K562 (cell line): ENCODE data around the gene CORIN. TPM values are rescaled to one million over a fixed set of nuclear protein-coding genes. Genes with fewer than 3 reads are reported as not detected.

Experiments used
- ATAC-seq: fragments of 200-7000 bp; cut with Tn5 transposase; 3 replicates; pipeline ENCODE4 v1.9.1; 2020; ENCODE audit warnings: moderate library complexity
- BruUV-seq: library from RNA; stranded (reverse); fragments of 400-500 nt; replicated peaks from 2 replicates; lab custom pipeline; 2021; lab: Mats Ljungman, UMichigan
- CTCF ChIA-PET: fragments of 300-600 bp; formaldehyde crosslinking; extraction: SDS; loops from one replicate; lab custom pipeline; 2021; ENCODE audit warnings: low intra/inter-chr PET ratio; lab: Yijun Ruan, JAX
- POLR2A ChIA-PET: fragments of 300-600, 350-650 bp; sonication (Branson Sonifier 250); formaldehyde crosslinking; extraction: SDS; loops from one replicate; lab custom pipeline; 2021; ENCODE audit warnings: antibody characterized with exemption, inconsistent platforms; lab: Yijun Ruan, JAX
- DNase-seq, 4 experiments: peaks; one replicate each; pipeline versions ENCODE4 v3.0.0 to v3.0.0-alpha.2; 2011 to 2018; ENCODE audit warnings: low spot score in 3 of 4, mixed read lengths in 3 of 4; ENCODE audit errors: extremely low read depth in 1 of 4
- FAIRE-seq: peaks from 2 replicates; lab custom pipeline; 2011; peaks lifted over from hg19 to GRCh38; lab: Jason Lieb, UNC
- H2AFZ ChIP-seq: 2 replicates; pipeline ENCODE4 v1.6.0; 2011; ENCODE audit warnings: low read depth, low read length, control low read depth, inconsistent platforms
- H3K27ac ChIP-seq: fragments of 200-600 bp; 3 replicates; pipeline ENCODE4 v1.8.0; 2011; ENCODE audit warnings: low read depth, mild to moderate bottlenecking, control low read depth, inconsistent platforms, low read length, moderate library complexity, mixed read lengths; ENCODE audit errors: extremely low read depth
- H3K27me3 ChIP-seq, 2 experiments: fragments of 300-600 bp in 1 of 2; 2 replicates in 1 of 2; 3 replicates in 1 of 2; pipeline versions ENCODE4 v1.6.0 to v1.8.0; 2011; ENCODE audit warnings: inconsistent platforms in 2 of 2, low read length in 2 of 2, mild to moderate bottlenecking in 1 of 2, mixed read lengths in 1 of 2, moderate library complexity in 1 of 2; ENCODE audit not compliant: control insufficient read depth in 2 of 2, insufficient read depth in 2 of 2
- H3K36me3 ChIP-seq: fragments of 300-600 bp; 3 replicates; pipeline ENCODE4 v1.8.0; 2011; ENCODE audit warnings: mild to moderate bottlenecking, low read length, inconsistent platforms; ENCODE audit not compliant: control insufficient read depth, insufficient read depth
- H3K4me1 ChIP-seq, 2 experiments: fragments of 200-600 bp in 1 of 2; replicated peaks in 1 of 2; 2 replicates in 1 of 2; 3 replicates in 1 of 2; pipeline versions ENCODE4 v1.5.1 to v1.8.0; 2011; ENCODE audit warnings: inconsistent platforms in 2 of 2, low read length in 2 of 2, mild to moderate bottlenecking in 1 of 2, mixed read lengths in 1 of 2, moderate library complexity in 1 of 2; ENCODE audit not compliant: control insufficient read depth in 2 of 2, insufficient read depth in 2 of 2
- H3K4me2 ChIP-seq: 2 replicates; pipeline ENCODE4 v1.6.1; 2011; ENCODE audit warnings: low read length, control low read depth, inconsistent platforms, mixed read lengths; ENCODE audit not compliant: insufficient read depth
- H3K4me3 ChIP-seq: fragments of 200-600 bp; sonication (generic), shearing (Covaris generic); 2 replicates; pipeline ENCODE4 v1.5.1; 2016; ENCODE audit warnings: control low read depth, inconsistent platforms
- H3K79me2 ChIP-seq: fragments of 200-600 bp; 3 replicates; pipeline ENCODE4 v1.8.0; 2011; ENCODE audit warnings: low read length, inconsistent platforms; ENCODE audit not compliant: control insufficient read depth, insufficient read depth
- H3K9ac ChIP-seq, 2 experiments: 2 replicates each; pipeline versions ENCODE4 v1.6.0 to v1.6.1; 2011; ENCODE audit warnings: low read depth in 2 of 2, low read length in 2 of 2, control low read depth in 1 of 2, inconsistent platforms in 1 of 2, mild to moderate bottlenecking in 1 of 2, mixed read lengths in 1 of 2; ENCODE audit not compliant: insufficient read depth in 1 of 2
- H3K9me1 ChIP-seq: one replicate; pipeline ENCODE4 v1.6.0; 2011; ENCODE audit warnings: inconsistent platforms, mild to moderate bottlenecking, low read length, moderate library complexity; ENCODE audit not compliant: control insufficient read depth, insufficient read depth
- H3K9me3 ChIP-seq: replicated peaks from 2 replicates; pipeline ENCODE4 v1.5.1; 2011; ENCODE audit warnings: low read depth, low read length, inconsistent platforms; ENCODE audit not compliant: control insufficient read depth, insufficient read depth
- H4K20me1 ChIP-seq: replicated peaks from 2 replicates; pipeline ENCODE4 v1.6.1; 2011; ENCODE audit warnings: low read length, inconsistent platforms, mixed read lengths; ENCODE audit not compliant: control insufficient read depth, insufficient read depth
- C11orf30 ChIP-seq: fragments of 450-650 bp; IDR thresholded peaks from 2 replicates; pipeline ENCODE4 v1.6.1; 2016; ENCODE audit warnings: low read depth, mild to moderate bottlenecking
- E2F3 ChIP-seq: fragments of 250-450 bp; sonication (Bioruptor Pico); IDR thresholded peaks from 2 replicates; pipeline ENCODE4 v1.4.0; 2020; ENCODE audit warnings: mild to moderate bottlenecking
- ELF2 ChIP-seq: fragments of 250-450 bp; sonication (Bioruptor Pico); IDR thresholded peaks from 2 replicates; pipeline ENCODE4 v1.5.0; 2021; ENCODE audit warnings: mild to moderate bottlenecking
- KLF10 ChIP-seq: fragments of 250-450 bp; sonication (Bioruptor Pico); IDR thresholded peaks from 2 replicates; pipeline ENCODE4 v1.6.1; 2021; ENCODE audit warnings: matching md5 sums
- KLF13 ChIP-seq: fragments of 450-650 bp; IDR thresholded peaks from 2 replicates; pipeline ENCODE4 v1.6.1; 2016; ENCODE audit warnings: missing genetic modification characterization, low read depth, mild to moderate bottlenecking, missing compliant biosample characterization, moderate library complexity, borderline replicate concordance
- MAFF ChIP-seq: IDR thresholded peaks from 2 replicates; pipeline ENCODE4 v1.6.1; 2012; ENCODE audit warnings: low read length, improper control_type of control experiment
- MAZ ChIP-seq, 2 experiments: fragments of 450-650 bp in 1 of 2; sonication (generic) in 1 of 2; formaldehyde crosslinking; IDR thresholded peaks in 1 of 2; conservative IDR thresholded peaks in 1 of 2; 2 replicates each; pipeline versions ENCODE4 v1.4.0 to v1.5.0; 2020; ENCODE audit warnings: mild to moderate bottlenecking in 1 of 2, missing genetic modification reagents in 1 of 2
- MED1 ChIP-seq: sonication (generic); formaldehyde crosslinking; IDR thresholded peaks from 2 replicates; pipeline ENCODE4 v1.8.1; 2023; ENCODE audit warnings: missing genetic modification reagents, borderline replicate concordance
- MIER1 ChIP-seq: fragments of 450-650 bp; IDR thresholded peaks from 2 replicates; pipeline ENCODE4 v1.6.1; 2016; ENCODE audit warnings: antibody characterized with exemption, mild to moderate bottlenecking, low read depth
- MNT ChIP-seq, 2 experiments: fragments of 450-650 bp; conservative IDR thresholded peaks; 2 replicates each; pipeline ENCODE4 v1.6.1; 2017; ENCODE audit warnings: mild to moderate bottlenecking in 2 of 2, moderate library complexity in 2 of 2
- TCFL5 ChIP-seq: fragments of 250-450 bp; sonication (Bioruptor Pico); conservative IDR thresholded peaks from 2 replicates; pipeline ENCODE4 v1.6.1; 2021; ENCODE audit warnings: mild to moderate bottlenecking, moderate library complexity, matching md5 sums
- TEAD2 ChIP-seq: fragments of 450-650 bp; IDR thresholded peaks from 2 replicates; pipeline ENCODE4 v1.6.1; 2016; ENCODE audit warnings: missing genetic modification characterization, control low read depth, missing compliant biosample characterization
- TEAD4 ChIP-seq, 2 experiments: sonication (generic) in 1 of 2; formaldehyde crosslinking in 1 of 2; IDR thresholded peaks; 2 replicates each; pipeline versions ENCODE4 v1.6.1 to v1.8.0; 2012 to 2022; ENCODE audit warnings: borderline replicate concordance in 1 of 2, inconsistent platforms in 1 of 2, low read length in 1 of 2, mild to moderate bottlenecking in 1 of 2, missing genetic modification reagents in 1 of 2
- ZNF512 ChIP-seq: IDR thresholded peaks from 2 replicates; pipeline ENCODE4 v1.6.1; 2016; ENCODE audit warnings: missing genetic modification characterization, missing compliant biosample characterization
- WGBS: fragments of 100-300 bp; shearing (Covaris generic); methylation state at CpG from one replicate; pipeline ENCODE4 v1.1.6; 2016; ENCODE audit warnings: low coverage, mixed read lengths; ENCODE audit not compliant: insufficient coverage; ENCODE audit errors: missing lambda C conversion rate; 5-methylcytosine and 5-hydroxymethylcytosine counted together
- in situ Hi-C: fragments of 300-500 bp; cut with MboI; formaldehyde crosslinking; loops from 4 replicates; pipeline ENCODE4 v1.15.0; 2018; ENCODE audit warnings: inconsistent platforms, mixed read lengths
- intact Hi-C: fragments of 100-400 bp; cut with micrococcal nuclease; formaldehyde crosslinking; loops from 2 replicates; pipeline ENCODE4 v1.14.2; 2022
- polyA plus RNA-seq, 8 experiments: library from polyadenylated mRNA; depleted of rRNA in 4 of 8; stranded (reverse) in 5 of 8; unstranded in 3 of 8; fragments of >200 nt; fragmentation: Nextera tagmentation in 2 of 8; fragmentation: Illumina TruSeq in 1 of 8; extraction: Ambion mirVana in 2 of 8; extraction: Trizol in 1 of 8; gene quantifications; 2 replicates each; pipeline versions ENCODE4 v1.2.1 to v1.2.3, GENCODE V29; 2011 to 2014; ENCODE audit warnings: inconsistent platforms in 1 of 8, missing spikeins in 1 of 8
- total RNA-seq, 7 experiments: library from RNA; depleted of rRNA in 6 of 7; stranded (reverse); fragments of >200 nt in 6 of 7; fragmentation: Illumina TruSeq in 2 of 7; extraction: Trizol in 2 of 7; gene quantifications; 2 replicates each; pipeline versions ENCODE4 v1.2.1 to v1.2.3, GENCODE V29; 2011 to 2021; ENCODE audit warnings: low replicate concordance in 1 of 7
- TF ChIP-seq, protein P1 (sequence below): fragments of 450-650 bp; IDR thresholded peaks from 2 replicates; pipeline ENCODE4 v1.6.1; 2016; ENCODE audit warnings: low read depth, mild to moderate bottlenecking, moderate library complexity
- TF ChIP-seq, protein P2 (sequence below): sonication (generic); formaldehyde crosslinking; IDR thresholded peaks from 2 replicates; pipeline ENCODE4 v1.8.0; 2022; ENCODE audit warnings: missing genetic modification reagents, mild to moderate bottlenecking, borderline replicate concordance

Gene CORIN
- total and polyA plus RNA-seq, 9 of the 15 experiments (the other 6 are each of a cell fraction or from before 2014, with no cell fraction given) = 0.04 to 0.31 (median 0.08) TPM; not detected in 4

GRCh38 chr4:47659342-47659741, 178.5 kb downstream of the CORIN start:
- in situ Hi-C loops (no loop called here), intact Hi-C loops (no loop called here)
- no peaks in the 10 kb centered on the region for H3K27me3 ChIP-seq
- CTCF ChIA-PET = no interaction called here
- BruUV-seq = no TSS peak
- FAIRE-seq (no peak), ATAC-seq (no peak), DNase-seq (no peak)
- H2AFZ ChIP-seq = no peak overlapping the region
- H3K27ac ChIP-seq = no peak overlapping the region
- H3K9me3 ChIP-seq = no peaks in the 10 kb centered on the region
- no peak for TF ChIP-seq MAFF
- no peak for TF ChIP-seq E2F3 (CRISPR knock-in tag)
- TF ChIP-seq MIER1 = no peak
- no peak for TF ChIP-seq MAZ (CRISPR knock-in tag; conservative IDR thresholded peaks at IDR 0.05 in 1 of 2, IDR thresholded peaks at IDR 0.05 in 1 of 2)
- TF ChIP-seq, protein P1, sequence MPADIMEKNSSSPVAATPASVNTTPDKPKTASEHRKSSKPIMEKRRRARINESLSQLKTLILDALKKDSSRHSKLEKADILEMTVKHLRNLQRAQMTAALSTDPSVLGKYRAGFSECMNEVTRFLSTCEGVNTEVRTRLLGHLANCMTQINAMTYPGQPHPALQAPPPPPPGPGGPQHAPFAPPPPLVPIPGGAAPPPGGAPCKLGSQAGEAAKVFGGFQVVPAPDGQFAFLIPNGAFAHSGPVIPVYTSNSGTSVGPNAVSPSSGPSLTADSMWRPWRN = no peak
- TF ChIP-seq TEAD2 (tag) = no peak
- TF ChIP-seq TEAD4 (IDR thresholded peaks at IDR 0.05; ENCODE audit: low read length) = no peak
- no peak for TF ChIP-seq TEAD4 (CRISPR knock-in tag; IDR thresholded peaks at IDR 0.05; ENCODE audit: borderline replicate concordance)
- TF ChIP-seq C11orf30 = no peak
- TF ChIP-seq KLF13 (tag) = no peak
- TF ChIP-seq KLF10 = no peak
- no peak for TF ChIP-seq TCFL5 (CRISPR knock-in tag)
- TF ChIP-seq, protein P2, sequence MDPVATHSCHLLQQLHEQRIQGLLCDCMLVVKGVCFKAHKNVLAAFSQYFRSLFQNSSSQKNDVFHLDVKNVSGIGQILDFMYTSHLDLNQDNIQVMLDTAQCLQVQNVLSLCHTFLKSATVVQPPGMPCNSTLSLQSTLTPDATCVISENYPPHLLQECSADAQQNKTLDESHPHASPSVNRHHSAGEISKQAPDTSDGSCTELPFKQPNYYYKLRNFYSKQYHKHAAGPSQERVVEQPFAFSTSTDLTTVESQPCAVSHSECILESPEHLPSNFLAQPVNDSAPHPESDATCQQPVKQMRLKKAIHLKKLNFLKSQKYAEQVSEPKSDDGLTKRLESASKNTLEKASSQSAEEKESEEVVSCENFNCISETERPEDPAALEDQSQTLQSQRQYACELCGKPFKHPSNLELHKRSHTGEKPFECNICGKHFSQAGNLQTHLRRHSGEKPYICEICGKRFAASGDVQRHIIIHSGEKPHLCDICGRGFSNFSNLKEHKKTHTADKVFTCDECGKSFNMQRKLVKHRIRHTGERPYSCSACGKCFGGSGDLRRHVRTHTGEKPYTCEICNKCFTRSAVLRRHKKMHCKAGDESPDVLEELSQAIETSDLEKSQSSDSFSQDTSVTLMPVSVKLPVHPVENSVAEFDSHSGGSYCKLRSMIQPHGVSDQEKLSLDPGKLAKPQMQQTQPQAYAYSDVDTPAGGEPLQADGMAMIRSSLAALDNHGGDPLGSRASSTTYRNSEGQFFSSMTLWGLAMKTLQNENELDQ = no peak
- TF ChIP-seq ELF2 (CRISPR knock-in tag) = no peak
- no peak for TF ChIP-seq MED1 (CRISPR knock-in tag)
- TF ChIP-seq MNT (conservative IDR thresholded peaks at IDR 0.05) = no peak
- no peak for TF ChIP-seq ZNF512
- H3K4me1 ChIP-seq = no peaks in the 10 kb centered on the region
- H3K4me3 ChIP-seq = no peak overlapping the region
- H3K9ac ChIP-seq = no peak overlapping the region
- H3K4me2 ChIP-seq = no peak overlapping the region
- POLR2A ChIA-PET = interaction anchor here (0.6 kb wide), 1 partner anchor 278 kb away, joined by 3 read pairs; no protein-coding TSS in a partner anchor
- 0% methylated on average over 1 of the region's 1 CpG for WGBS
- H3K36me3 ChIP-seq = no peaks in the 10 kb centered on the region
- H3K9me1 ChIP-seq = no peaks in the 10 kb centered on the region
- H3K79me2 ChIP-seq = no peaks in the 10 kb centered on the region
- no peaks in the 10 kb centered on the region for H4K20me1 ChIP-seq
